Neuronal stem cell (in vitro differentiated cells): Measurements from ENCODE around the gene MS4A18. TPM values are rescaled to one million over a fixed set of nuclear protein-coding genes. Genes with fewer than 3 reads are reported as not detected.
"Not testable (repeated sequence)": the region's sequence is repeated elsewhere in the genome, so short reads cannot be mapped to it uniquely, and the experiment has no call there.

Source experiments
- DNase-seq: peaks from one replicate; pipeline ENCODE4 v3.0.0-alpha.2; 2013; ENCODE audit warnings: low spot score
- H2AFZ ChIP-seq: one replicate; pipeline ENCODE4 v1.6.1; 2013; ENCODE audit warnings: mild to moderate bottlenecking, low read length, inconsistent platforms
- H2AK5ac ChIP-seq: 2 replicates; pipeline ENCODE4 v1.6.1; 2013; ENCODE audit warnings: low read depth, mild to moderate bottlenecking, inconsistent platforms, low read length, moderate library complexity, mixed read lengths
- H2BK120ac ChIP-seq: 2 replicates; pipeline ENCODE4 v1.6.1; 2013; ENCODE audit warnings: low read depth, mild to moderate bottlenecking, inconsistent platforms, low read length, moderate library complexity, mixed read lengths
- H2BK12ac ChIP-seq: one replicate; pipeline ENCODE4 v1.6.1; 2013; ENCODE audit warnings: low read length, inconsistent platforms
- H2BK15ac ChIP-seq: 2 replicates; pipeline ENCODE4 v1.6.1; 2013; ENCODE audit warnings: mild to moderate bottlenecking, low read length, inconsistent platforms, mixed read lengths
- H2BK5ac ChIP-seq: one replicate; pipeline ENCODE4 v1.6.1; 2013; ENCODE audit warnings: inconsistent platforms, mild to moderate bottlenecking, low read length, moderate library complexity
- H3K14ac ChIP-seq: one replicate; pipeline ENCODE4 v1.6.1; 2013; ENCODE audit warnings: low read length, inconsistent platforms
- H3K18ac ChIP-seq: 2 replicates; pipeline ENCODE4 v1.6.1; 2013; ENCODE audit warnings: low read length, inconsistent platforms
- H3K23ac ChIP-seq: 2 replicates; pipeline ENCODE4 v1.6.1; 2013; ENCODE audit warnings: low read depth, mild to moderate bottlenecking, mixed read lengths, low read length, inconsistent platforms; ENCODE audit not compliant: poor library complexity
- H3K27ac ChIP-seq: replicated peaks from 3 replicates; pipeline ENCODE4 v1.5.1; 2013; ENCODE audit warnings: low read length, inconsistent platforms
- H3K27me3 ChIP-seq, 3 experiments: 2 replicates each; pipeline ENCODE4 v1.6.1; 2013; ENCODE audit warnings: low read length in 3 of 3, mild to moderate bottlenecking in 2 of 3, inconsistent platforms in 1 of 3, low read depth in 1 of 3, mixed read lengths in 1 of 3, moderate library complexity in 1 of 3; ENCODE audit not compliant: control insufficient read depth in 3 of 3, insufficient read depth in 3 of 3
- H3K36me3 ChIP-seq, 2 donors: replicated peaks in 1 of 2; 2 replicates each; pipeline ENCODE4 v1.6.1; 2013; ENCODE audit warnings: low read length in 2 of 2; ENCODE audit not compliant: control insufficient read depth in 2 of 2, insufficient read depth in 2 of 2
- H3K4ac ChIP-seq: 2 replicates; pipeline ENCODE4 v1.6.1; 2013; ENCODE audit warnings: inconsistent platforms, mild to moderate bottlenecking, low read length, moderate library complexity
- H3K4me1 ChIP-seq, 2 donors: 1 replicate in 1 of 2; 2 replicates in 1 of 2; pipeline ENCODE4 v1.6.1; 2013; ENCODE audit warnings: low read length in 2 of 2, low read depth in 1 of 2; ENCODE audit not compliant: control insufficient read depth in 2 of 2, insufficient read depth in 1 of 2
- H3K4me2 ChIP-seq: one replicate; pipeline ENCODE4 v1.6.1; 2013; ENCODE audit warnings: mild to moderate bottlenecking, low read length, inconsistent platforms; ENCODE audit not compliant: insufficient read depth, poor library complexity, severe bottlenecking
- H3K4me3 ChIP-seq, 2 donors: 2 replicates each; pipeline ENCODE4 v1.5.1; 2013; ENCODE audit warnings: low read length in 2 of 2, mild to moderate bottlenecking in 2 of 2, inconsistent platforms in 1 of 2, moderate library complexity in 1 of 2
- H3K79me1 ChIP-seq: one replicate; pipeline ENCODE4 v1.6.1; 2013; ENCODE audit warnings: low read depth, mild to moderate bottlenecking, inconsistent platforms, low read length, moderate library complexity
- H3K9ac ChIP-seq: one replicate; pipeline ENCODE4 v1.6.1; 2013; ENCODE audit warnings: mild to moderate bottlenecking, low read depth, low read length, inconsistent platforms; ENCODE audit not compliant: poor library complexity
- H3K9me3 ChIP-seq, 2 donors: replicated peaks in 1 of 2; 2 replicates each; pipeline versions ENCODE3 to v1.6.1; 2013; ENCODE audit warnings: low read length in 2 of 2, mild to moderate bottlenecking in 2 of 2, inconsistent platforms in 1 of 2, low read depth in 1 of 2, mixed read lengths in 1 of 2, moderate library complexity in 1 of 2; ENCODE audit not compliant: control insufficient read depth in 2 of 2, insufficient read depth in 1 of 2
- H4K8ac ChIP-seq: one replicate; pipeline ENCODE4 v1.6.1; 2013; ENCODE audit warnings: low read depth, mild to moderate bottlenecking, inconsistent platforms, low read length, moderate library complexity
- H4K91ac ChIP-seq: one replicate; pipeline ENCODE4 v1.6.1; 2013; ENCODE audit warnings: low read length, low read depth, mild to moderate bottlenecking, inconsistent platforms; ENCODE audit not compliant: poor library complexity
- WGBS, 2 donors: extraction: QIAGEN DNeasy Blood & Tissue Kit; methylation state at CpG; one replicate each; pipeline ENCODE4 v1.1.7; 2013; ENCODE audit warnings: missing lambda C conversion rate in 2 of 2, mixed read lengths in 1 of 2; ENCODE audit not compliant: insufficient read length in 2 of 2, insufficient replicate concordance in 1 of 2; ENCODE audit errors: extremely low coverage in 2 of 2; 5-methylcytosine and 5-hydroxymethylcytosine counted together
- polyA plus RNA-seq, 2 experiments: library from polyadenylated mRNA; stranded (reverse); fragments of 200-250 nt; gene quantifications; one replicate each; pipeline ENCODE4 v1.2.3, GENCODE V29; 2013

MS4A18 gene
- not detected for polyA plus RNA-seq (2013, experiment 1 of 2)
- not detected for polyA plus RNA-seq (2013, experiment 2 of 2)

DNA sequence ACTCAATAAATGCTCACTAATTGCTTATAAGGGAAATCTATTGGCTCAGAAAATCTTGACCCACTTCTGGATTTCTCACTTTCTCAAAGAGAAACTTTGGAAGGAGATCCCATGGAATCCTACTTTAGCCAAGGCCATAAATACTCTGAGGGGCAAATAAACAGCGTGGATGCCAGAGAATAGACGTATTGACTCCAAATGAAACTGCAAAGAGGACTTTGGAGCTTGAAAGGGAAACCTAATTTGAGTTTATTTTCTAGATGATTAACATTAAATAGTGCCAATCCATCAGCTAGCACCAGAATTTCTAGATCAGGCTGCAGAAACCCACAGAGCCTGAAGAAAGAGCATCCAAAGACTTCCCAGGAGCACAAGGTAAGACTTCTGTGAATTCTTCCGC lies at the start of gene MS4A18:
MS4A18 (plus strand) TSS at position 301 of the 400 bp plus-strand sequence.
- Histone ChIP-seq H2BK120ac (no peak within 1 kb of the TSS), H3K4me3 (no peak within 1 kb of the TSS), H3K23ac (no peak within 1 kb of the TSS), H4K91ac (no peak within 1 kb of the TSS), H2BK5ac (no peak within 1 kb of the TSS), H3K18ac (peak within 1 kb of the TSS; percentile 9), H3K4me1 (no peaks in the 10 kb centered on the region), H3K14ac (no peak within 1 kb of the TSS), H2BK15ac (no peak within 1 kb of the TSS), H3K79me1 (no peaks in the 10 kb centered on the region), H2AK5ac (no peak within 1 kb of the TSS), H3K4ac (no peak within 1 kb of the TSS), H3K9me3 (no peaks in the 10 kb centered on the region), H3K4me2 (no peak within 1 kb of the TSS), H2BK12ac (no peak within 1 kb of the TSS), H3K36me3 (no peaks in the 10 kb centered on the region), H3K27ac (no peak within 1 kb of the TSS), H2AFZ (no peak within 1 kb of the TSS), H3K9ac (no peak within 1 kb of the TSS), H4K8ac (no peak within 1 kb of the TSS), H3K27me3 (peaks cover 0 to 4% (median 0%) of the 10 kb centered on the region in 3 experiments)
- WGBS, 2 donors = no CpG with 5 or more reads among the region's 3 CpGs
- no peak for DNase-seq

DNA sequence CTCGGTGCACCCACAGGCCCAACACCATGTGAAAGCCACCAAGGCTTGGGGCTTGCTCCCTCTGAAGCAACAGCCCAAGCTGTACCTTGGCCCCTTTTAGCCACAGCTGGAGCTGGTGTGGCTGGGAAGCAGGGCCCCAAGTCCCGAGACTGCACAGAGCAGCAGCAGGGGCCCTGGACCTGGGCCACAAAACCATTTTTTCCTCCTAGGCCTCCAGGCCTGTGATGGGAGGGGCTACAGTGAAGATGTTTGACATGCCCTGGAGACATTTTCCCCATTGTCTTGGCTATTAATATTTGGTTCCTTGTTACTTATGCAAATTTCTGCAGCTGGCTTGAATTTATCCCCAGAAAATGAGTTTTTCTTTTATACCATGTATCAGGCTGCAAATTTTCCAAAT lies 46.3 kb upstream of the MS4A18 start:
- H3K36me3 ChIP-seq, H3K27ac ChIP-seq, H3K14ac ChIP-seq, H3K18ac ChIP-seq, H3K23ac ChIP-seq, H3K79me1 ChIP-seq, H3K4me3 ChIP-seq, H3K9me3 ChIP-seq, H4K8ac ChIP-seq, DNase-seq, H3K4me1 ChIP-seq, H2AK5ac ChIP-seq, H2AFZ ChIP-seq, H2BK120ac ChIP-seq, H4K91ac ChIP-seq, H3K27me3 ChIP-seq, H3K9ac ChIP-seq, H2BK12ac ChIP-seq, H2BK5ac ChIP-seq, H2BK15ac ChIP-seq, H3K4ac ChIP-seq, H3K4me2 ChIP-seq: not testable (repeated sequence)
- no CpG with 5 or more reads among the region's 2 CpGs for WGBS, 2 donors

DNA sequence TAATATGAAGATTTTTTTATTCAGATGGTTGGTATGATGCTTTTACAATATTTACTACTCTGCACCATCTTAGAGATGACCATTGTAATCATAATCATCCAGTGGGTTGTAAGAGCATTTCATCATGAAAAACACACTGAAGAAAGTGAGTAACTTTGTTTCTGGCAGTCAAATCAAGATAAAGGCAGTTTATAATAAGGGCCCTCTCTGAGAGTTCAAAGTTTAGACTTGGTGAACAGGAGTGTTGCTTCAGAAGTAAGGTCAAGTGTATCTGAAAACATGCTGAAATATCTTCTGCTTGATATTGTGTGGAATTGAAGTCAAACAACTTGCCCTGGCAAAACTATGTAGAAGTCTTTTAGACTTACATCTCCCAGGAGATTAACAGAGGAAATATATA lies 44.6 kb upstream of the MS4A18 start:
- Histone ChIP-seq H3K9ac (no peak overlapping the region), H3K36me3 (no peaks in the 10 kb centered on the region), H3K4me3 (no peak overlapping the region), H2AFZ (no peak overlapping the region), H3K14ac (no peak overlapping the region), H3K4ac (no peak overlapping the region), H3K79me1 (no peaks in the 10 kb centered on the region), H4K91ac (no peak overlapping the region), H3K18ac (no peak overlapping the region), H3K23ac (no peak overlapping the region), H3K4me2 (no peak overlapping the region), H3K27me3 (no peaks in the 10 kb centered on the region), H2BK120ac (no peak overlapping the region), H4K8ac (no peak overlapping the region), H2BK12ac (no peak overlapping the region), H2BK5ac (no peak overlapping the region), H3K4me1 (no peaks in the 10 kb centered on the region), H3K27ac (no peak overlapping the region), H2BK15ac (no peak overlapping the region), H2AK5ac (no peak overlapping the region), H3K9me3 (peaks cover 4 to 8% of the 10 kb centered on the region in 2 donors)
- no peak for DNase-seq

DNA sequence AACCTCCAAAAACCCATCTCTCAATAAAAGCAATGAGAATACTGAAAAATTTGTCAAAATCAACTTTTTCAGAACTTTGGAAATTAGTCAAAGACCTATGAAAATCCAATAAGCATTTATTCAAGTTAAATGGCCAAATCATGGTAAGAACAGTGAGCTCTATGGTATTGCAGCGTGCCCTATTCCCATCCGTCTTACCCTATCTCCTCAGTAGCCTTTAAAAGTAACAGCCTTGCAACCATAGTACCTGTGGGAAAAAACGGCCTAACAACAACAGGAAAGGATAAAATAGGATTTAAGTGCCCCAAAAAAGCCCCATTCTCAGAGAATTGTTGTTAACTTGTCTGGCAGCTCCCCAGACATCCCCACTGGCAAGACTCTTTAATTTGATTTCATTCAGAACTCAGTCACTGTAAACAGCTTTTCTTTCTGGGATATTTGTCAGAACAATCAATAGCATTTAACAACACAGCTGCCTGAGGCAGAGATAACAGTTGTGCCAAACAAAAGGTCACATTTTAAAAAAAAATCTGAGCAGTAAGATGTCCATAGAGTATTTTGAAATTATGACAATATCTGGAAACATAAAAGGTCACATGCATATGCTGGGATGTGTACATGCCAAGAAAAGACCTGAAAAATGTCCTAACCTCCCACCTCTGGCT lies 43.9 kb upstream of the MS4A18 start:
- Histone ChIP-seq H3K9me3 (peaks cover 4 to 8% of the 10 kb centered on the region in 2 donors), H2BK15ac (no peak overlapping the region), H3K4me2 (no peak overlapping the region), H2BK5ac (no peak overlapping the region), H3K4ac (no peak overlapping the region), H2BK120ac (no peak overlapping the region), H2AFZ (no peak overlapping the region), H3K14ac (no peak overlapping the region), H3K27ac (no peak overlapping the region), H3K36me3 (no peaks in the 10 kb centered on the region), H4K8ac (no peak overlapping the region), H3K4me3 (no peak overlapping the region), H3K4me1 (no peaks in the 10 kb centered on the region), H3K18ac (no peak overlapping the region), H4K91ac (no peak overlapping the region), H2BK12ac (no peak overlapping the region), H3K79me1 (no peaks in the 10 kb centered on the region), H2AK5ac (no peak overlapping the region), H3K27me3 (no peaks in the 10 kb centered on the region), H3K23ac (no peak overlapping the region), H3K9ac (no peak overlapping the region)
- DNase-seq = no peak
- WGBS, 2 donors = no CpG with 5 or more reads among the region's 3 CpGs
